Measurements from ENCODE around the gene UMPS.

GRCh38 chr3:124707656-124708062 is 22.6 kb upstream of the UMPS start:
- TF ChIP-seq SIN3A (IDR thresholded peaks at IDR 0.05; ENCODE audit: borderline replicate concordance, insufficient read depth, low read depth, low read length) (no peak), CTCF (IDR thresholded peaks at IDR 0.05) (no peak), POLR2AphosphoS5 (IDR thresholded peaks at IDR 0.05; ENCODE audit: low read depth, low read length) (no peak), REST (IDR thresholded peaks at IDR 0.05; ENCODE audit: insufficient read depth in 1 of 2, low read depth in 2 of 2, low read length in 1 of 2) (no peak)
